Fibroblast of skin of back (primary cell): ENCODE data around the gene MEIS3.
"Not testable (repeated sequence)": the region's sequence is repeated elsewhere in the genome, so short reads cannot be mapped to it uniquely, and the experiment has no call there.

Experiments
- DNase-seq: peaks from one replicate; pipeline ENCODE4 v3.0.0-alpha.2; 2013

Gene MEIS3

DNA sequence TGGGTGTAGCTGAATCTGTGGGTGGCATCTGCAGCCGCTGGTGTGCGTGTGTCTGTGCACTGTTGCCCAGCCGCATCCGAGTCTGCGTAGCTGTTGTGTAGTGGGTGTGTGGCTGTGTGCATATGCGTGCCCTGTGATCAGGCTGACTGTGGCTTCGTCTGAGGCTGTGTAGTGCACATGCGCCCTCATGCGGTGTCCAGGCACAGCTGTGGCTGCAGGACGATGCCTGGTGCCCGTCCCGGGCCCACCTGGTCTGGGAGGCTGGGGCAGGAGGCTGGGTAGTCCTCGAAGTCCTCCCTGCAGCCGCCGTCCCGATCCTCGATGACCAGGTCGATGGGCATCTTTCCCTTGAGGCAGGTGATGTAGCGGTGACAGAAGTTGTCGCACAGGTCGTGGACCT is 4.9 kb downstream of the MEIS3 start:
- DNase-seq, result no peak

DNA sequence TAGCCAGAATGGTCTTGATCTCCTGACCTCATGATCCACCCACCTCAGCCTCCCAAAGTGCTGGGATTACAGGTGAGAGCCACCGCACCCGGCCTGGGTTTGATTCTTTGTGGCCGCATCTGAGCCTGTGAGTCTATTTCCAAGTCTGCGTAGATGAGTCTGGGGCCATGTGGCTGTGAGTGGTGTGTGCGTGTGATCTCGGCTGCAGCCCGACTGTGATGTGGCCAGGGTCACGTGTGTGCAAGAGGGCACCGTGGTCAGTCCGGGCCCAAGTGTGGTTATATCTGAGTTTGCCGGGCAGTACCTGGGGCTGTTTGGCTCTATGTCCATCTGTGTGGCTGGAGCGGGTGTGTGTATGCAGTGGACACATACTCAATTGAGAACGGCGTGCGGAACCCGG is 5.4 kb downstream of the MEIS3 start:
- DNase-seq, result no peak

DNA sequence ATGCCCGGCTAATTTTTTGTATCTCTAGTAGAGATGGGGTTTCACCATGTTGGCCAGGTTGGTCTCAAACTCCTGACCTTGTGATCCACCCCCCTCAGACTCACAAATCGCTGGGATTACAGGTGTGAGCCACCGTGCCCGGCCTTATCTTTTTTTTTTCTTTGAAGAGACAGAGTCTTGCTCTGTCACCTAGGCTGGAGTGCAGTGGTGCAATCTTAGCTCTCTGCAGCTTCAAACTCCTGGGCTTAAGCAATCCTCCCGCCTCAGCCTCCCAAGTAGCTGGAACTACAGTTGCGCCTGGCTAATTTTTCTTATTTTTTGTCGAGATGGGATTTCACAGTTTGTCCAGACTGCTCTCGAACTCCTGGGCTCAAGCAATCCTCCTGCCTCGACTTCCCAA is 7.6 kb downstream of the MEIS3 start:
- DNase-seq, result not testable (repeated sequence)

DNA sequence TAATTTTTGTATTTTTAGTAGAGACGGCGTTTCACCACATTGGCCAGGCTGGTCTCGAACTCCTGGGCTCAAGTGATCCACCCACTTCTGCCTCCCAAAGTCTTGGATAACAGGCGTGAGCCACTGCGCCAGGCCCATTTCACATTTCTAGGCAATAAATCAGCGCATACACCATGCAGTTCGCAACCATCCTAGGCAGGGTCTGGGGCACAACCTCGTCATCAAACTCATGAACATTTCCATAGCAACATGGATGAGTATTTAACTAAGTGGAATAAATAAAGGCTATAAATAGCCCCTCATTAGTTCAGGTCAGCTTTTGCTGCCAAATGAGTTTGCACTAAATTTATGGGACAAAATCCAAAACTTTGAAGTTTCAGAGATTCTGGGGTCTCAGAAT is 8.2 kb downstream of the MEIS3 start:
- no peak for DNase-seq

DNA sequence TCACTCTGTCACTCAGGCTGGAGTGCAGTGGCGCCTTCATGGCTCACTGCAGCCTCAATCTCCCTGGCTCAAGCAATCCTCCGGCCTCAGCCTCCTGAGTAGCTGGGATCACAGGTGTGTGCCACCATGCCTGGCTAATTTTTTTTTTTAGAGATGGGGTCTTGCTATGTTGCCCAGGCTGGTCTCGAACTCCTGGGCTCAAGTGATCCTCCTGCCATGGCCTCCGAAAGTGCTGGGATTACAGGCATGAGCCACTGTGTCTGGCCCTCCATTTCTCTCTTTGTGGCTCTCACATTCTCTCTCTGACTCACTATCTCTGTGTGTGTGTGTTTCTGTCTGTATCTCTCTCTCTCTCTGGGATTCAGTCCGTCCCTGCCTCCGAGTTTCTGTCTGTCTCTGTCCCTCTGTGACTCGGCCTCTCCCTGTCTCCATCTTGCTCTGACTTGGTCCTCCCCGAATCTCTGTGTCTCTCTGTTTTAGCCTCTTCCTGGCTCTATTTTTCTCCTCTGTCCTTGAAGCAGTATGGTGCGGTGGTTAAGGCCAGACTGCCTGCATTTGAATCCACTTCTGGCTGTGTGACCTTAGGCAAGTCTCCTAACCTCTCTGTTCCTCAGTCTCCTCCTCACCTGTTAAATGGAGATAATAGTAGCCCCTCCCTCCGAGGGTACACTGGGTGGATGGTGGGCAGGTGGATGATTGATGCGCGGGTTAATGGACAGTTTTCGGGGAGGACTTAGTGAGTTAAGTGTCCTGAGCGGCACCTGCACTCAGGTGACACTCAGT is 11.0 kb downstream of the MEIS3 start:
- DNase-seq, result no peak

DNA sequence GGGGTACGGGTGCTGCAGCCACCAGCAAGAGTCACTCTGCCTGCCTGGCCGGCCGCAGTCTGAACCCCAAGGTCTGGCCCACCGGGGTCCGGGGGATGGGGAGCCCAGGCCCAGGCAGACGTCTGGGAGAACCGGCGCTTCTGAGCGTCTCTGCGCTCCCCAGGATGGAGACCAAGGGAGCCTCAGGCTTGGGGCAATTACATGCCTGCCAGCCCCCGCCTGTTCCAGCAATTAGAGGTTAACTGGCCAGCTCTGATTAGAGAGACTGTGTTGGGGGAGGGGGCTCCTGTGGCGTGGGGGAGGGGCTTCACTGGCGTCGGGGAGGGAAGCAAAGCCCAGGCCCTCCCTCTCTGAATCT is 11.9 kb downstream of the MEIS3 start:
- DNase-seq, result no peak

DNA sequence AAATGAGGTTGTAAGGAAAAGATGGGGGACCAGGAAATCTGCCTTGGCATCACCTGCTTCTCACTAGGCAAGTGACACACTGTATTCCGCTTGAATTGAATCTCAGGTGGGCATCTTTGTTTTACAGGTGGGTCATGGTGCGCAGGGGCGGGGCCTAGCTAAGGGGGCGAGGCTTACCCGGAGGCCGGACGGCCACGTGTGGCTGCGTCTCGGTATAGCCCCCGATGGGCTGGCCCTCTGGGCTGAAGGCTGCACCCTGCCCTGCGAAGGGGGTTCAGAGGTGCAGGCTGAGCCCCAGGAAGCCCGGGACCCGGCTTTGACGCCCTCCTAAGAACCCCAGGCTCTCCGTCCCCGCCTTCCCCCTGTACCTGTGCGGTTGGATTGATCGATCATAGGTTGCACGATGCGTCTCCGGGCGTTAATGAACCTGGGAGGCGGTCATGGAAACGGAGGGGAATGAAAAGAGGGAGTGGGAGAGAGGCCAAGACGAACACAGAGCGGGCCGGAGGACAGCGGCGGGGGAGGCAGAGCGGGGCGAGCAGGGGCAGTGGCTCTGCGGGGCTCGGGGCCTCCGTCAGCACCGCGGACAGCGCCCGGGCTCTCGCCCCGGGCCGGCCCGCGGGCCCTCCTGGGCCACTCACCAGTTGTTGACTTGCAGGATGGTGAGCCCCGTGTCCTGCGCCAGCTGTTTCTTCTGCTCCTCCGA is 12.5 kb downstream of the MEIS3 start:
- DNase-seq, result no peak

DNA sequence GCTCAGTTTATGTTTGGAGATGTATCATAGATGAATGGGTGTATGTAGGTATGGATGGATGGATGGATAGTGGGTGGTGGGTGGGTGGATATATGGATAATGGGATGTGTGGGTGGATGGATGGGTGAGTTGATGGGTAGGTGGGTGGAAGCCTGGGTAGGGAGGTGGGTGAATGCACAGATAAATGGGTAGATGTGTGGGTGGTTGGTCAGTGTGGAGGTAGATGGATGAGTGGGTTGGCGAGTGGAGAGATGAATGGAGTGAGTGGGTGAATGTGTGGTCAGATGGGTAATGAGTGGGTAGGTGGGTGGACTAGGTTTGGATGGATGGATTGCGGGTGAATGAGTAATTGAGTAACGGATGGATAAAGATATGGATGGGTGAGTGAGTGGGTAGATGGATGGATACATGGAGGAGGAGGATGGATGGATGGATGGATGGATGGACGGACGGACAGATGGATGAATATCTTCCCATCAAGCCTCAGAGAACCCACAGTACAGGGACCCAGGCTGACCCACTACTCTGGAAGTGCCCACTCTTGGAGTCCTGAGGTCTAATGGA is 13.4 kb downstream of the MEIS3 start:
- DNase-seq, result no peak

DNA sequence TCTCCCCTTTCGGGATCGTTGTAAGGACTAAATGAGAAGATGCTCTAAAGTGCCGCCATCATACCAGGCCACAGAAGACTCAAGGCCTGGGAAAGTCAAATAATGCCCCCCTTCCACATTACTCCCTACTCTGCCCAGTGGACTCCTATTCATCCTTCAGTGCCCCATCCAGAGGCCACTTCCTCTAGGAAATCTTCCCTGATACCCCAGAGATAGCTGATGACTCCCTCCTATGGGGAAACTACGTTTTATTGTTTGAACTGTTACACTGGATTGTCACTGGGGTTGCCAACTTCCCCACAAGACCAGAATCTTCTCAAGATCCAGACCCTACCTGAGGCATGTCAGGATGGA is 14.2 kb downstream of the MEIS3 start:
- no peak for DNase-seq

DNA sequence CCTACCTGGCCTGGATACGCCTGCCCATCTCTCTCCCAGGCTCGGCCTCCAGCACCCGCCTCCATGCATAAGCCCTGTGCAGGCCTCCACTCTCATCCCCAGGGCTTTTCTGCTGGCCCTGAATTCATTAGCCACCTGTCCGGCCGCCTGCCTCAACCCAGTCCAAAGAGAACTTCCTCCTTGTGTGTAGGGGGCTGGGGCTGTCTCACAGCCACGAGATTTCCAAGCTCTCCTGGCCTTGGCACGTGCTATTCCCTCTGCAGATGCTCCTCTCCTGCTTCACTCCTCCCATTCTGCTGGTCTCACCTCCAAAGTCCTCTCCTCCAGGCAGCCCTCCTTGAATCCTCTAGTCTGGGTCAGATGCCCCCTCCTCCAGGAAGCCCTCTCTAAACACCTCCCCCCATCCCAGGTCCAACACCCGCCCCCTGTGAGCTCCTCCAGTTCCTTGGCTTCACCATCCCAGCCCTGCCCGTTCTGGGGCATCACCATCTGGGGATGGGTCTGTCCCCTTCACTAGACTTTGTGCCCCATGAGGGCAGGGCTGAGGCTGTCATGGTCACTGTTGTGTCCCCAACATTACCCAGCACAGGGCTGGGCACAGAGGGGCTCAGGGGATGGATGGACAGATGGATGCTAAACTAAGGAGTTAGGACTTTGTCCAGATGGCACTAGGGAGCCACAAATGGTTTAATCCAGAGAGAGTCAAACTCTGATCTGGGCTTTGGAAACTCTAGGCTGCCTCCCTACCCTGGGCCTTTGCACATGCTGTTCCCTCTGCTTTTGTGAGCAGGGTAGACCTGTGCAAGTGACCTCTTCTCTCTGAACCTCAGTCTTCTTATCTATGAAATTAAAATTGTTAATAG is 14.8 kb downstream of the MEIS3 start:
- no peak for DNase-seq

DNA sequence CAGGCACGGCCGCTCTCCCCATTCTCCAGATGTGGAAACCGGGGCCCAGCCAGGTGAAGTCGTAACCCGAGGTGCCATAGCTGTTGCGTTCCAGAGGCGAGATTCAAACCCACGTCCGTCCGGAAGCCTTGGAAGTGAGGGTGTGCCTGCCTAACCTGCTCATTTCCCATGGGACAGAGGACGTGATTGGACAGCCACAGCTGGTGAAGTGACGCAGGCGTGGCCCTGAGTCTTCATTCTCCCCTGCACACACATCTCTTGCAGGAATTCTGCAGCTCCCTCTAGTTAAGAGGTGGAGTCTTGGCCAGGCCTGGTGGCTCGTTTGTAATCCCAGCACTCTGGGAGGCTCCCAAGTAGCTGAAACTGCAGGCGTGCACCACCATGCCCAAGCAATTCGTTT is 16.8 kb downstream of the MEIS3 start:
- no peak for DNase-seq

DNA sequence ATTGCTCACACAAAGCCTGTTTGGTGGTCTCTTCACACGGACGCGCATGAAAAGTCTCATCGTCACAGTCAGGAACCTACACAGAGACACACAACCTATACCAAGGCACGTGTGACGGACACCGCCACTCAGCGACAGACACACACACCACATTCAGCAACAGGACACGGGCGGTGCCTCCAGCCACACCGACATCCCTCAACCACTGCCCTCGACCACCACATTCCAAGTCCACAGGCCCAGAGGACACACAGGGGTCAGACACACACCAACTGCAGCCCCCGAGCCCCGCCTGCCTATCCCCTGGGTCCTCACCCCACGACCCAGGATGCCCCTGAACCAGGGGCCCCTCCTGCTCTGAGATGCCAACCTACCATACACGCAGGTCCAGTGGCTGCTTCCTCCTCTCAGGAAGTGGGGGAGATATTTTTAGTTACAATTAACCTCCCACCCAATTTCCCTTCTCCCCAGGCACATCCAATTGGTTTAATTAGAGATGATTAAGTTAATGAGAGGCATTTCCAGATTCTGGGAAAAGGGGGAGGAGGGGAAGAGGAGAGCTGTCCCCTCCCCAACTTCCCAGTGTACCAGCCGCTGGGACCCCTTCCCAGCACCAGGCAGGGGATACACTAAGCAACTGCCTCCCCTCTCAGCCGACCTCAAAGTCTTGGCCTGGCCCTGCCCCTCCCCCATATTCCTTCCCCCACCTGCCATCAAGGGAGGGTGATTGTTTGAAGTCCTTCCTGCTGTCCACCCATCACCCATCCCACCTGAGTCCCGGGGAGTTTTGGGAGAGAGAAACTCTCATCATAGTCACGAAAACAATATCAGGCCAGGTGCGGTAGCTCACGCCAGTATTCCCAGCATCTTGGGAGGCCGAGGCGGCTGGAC is 20.4 kb downstream of the MEIS3 start:
- no peak for DNase-seq

DNA sequence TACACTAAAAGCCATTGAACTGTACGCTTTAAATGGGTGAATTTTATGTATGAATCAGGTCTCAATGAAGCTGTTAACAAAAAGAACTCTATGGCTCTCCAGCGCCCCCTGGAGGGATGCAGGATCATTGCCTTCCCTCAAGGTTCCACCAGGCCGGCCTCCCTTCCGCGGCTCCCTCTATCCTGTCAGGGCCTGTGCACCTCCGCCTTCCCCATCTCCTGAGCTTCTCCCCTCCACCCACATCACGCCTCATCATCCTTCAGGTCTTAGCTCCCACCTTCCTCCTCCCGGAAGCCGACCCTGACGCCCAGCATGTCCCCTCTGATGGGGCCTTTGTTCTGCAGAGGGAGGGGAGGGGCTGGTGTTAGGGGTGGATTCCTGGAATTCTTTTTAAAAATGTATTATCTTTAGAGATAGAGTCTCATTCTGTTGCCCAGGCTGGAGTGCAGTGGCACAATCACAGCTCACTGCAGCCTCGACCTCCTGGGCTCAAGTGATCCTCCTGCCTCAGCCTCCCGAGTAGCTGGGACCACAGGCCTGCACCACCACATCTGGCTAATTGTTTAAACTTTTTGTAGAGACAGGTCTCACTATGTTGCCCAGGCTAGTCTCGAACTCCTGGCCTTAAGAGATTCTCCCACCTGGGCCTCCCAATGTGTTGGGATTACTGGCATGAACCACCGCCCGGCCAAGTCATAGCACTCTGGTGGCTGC is 27.7 kb downstream of the MEIS3 start:
- peak; percentile 65 for DNase-seq

DNA sequence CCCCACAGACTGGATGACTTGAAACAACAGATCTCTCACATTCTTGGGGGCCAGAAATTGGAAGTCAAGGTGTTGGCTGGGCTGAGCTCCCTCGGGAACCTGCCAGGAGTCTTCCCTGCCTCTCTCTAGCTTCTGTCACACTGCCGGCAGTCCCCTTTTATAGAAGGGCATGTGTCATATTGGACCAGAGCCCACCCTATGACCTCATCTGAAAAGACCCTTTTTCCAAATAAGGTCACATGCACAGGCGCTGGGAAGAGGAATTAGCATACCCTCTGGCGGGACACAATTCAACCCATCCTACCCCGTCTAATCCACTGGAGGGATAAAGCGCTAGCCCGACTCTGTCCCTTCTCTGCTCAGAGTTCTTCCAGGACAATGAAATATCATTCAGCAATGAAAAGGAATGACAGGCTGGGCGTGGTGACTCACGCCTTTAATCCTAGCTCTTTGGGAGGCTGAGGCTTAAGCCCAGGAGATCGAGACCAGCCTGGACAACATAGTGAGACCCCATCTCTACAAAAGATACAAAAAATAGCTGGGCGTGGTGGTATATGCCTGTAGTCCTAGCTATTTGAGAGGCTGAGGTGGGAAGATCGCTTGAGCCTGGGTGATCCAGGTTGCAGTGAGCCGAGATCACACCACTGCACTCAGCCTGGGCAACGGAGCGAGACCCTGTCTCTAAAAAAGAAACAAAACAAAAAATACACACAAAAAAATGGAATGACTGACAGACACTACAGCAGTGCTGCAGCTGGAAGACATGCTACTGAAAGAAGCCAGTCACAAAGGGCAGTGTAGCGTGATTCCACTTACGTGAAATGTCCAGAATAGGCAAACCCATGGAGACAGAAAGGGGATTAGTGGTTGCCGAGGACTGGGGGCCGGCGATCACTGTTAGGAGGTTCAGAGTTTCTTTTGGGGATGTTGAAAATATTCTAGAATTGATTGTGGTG is 28.5 kb downstream of the MEIS3 start:
- peak; percentile 18 for DNase-seq

DNA sequence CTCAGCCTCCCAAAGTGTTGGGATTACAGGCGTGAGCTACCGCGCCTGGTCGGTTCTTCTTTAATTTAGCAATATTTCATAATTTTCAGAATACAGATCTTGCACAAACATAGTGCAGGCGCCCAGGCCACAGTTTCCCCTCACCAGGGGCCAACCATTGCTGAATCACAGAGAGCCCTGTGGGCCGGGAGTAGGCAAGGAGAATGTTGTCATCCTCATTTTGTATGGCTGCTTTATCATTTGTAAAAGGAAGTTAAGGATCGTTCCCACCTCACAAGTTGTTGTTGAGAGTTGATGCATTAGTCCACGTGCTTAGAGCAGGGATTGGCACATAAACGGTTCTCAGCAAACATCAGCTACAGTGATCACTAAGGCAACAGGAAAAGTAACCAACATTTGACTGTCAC is 30.2 kb downstream of the MEIS3 start:
- DNase-seq, result no peak

DNA sequence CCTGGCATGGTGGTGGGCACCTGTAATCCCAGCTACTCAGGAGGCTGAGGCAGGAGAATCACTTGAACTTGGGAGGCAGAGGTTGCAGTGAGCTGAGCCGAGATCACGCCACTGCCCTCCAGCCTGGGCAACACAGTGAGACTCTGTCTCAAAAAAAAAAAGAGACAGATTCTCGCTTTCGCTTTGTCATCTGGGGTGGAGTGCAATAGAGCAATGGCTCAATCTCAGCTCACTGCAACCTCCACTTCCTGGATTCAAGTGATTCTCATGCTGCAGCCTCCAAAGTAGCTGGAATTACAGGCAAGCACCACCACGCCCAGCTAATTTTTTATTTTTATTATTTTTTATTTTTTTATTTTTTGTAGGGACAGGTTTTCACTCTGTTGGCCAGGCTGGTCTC is 30.6 kb downstream of the MEIS3 start:
- DNase-seq, result not testable (repeated sequence)

DNA sequence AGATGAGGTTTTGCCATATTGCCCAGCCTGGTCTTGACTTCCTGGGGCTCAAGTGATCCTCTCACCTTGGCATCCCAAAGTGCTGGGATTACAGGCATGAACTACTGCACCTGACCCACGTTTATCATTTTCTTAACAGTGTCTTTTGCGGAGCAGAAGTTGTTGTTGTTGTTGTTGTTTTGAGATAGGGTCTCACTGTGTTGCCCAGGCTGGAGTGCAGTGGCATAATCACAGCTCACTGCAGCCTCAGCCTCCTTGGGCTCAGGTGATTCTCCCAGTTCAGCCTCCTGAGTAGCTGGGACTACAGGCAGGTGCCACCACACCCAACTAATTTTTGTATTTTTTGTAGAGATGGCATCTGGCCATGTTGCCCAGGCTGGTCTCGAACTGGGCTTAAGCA is 31.7 kb downstream of the MEIS3 start:
- DNase-seq, result not testable (repeated sequence)

DNA sequence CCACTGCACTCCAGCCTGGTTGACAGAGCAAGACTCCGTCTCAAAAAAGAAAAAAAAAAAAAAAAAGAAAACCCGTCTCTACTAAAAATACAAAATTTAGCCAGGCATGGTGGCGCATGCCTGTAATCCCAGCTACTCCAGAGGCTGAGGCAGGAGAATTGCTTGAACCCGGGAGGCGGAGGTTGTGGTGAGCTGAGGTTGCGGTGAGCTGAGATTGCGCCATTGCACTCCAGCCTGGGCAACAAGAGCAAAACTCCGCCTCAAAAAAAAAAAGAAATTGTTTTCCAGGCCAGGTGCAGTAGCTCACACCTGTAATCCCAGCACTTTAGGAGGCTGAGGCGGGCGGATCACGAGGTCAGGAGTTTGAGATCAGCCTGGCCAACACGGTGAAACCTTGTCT is 32.7 kb downstream of the MEIS3 start:
- not testable (repeated sequence) for DNase-seq

DNA sequence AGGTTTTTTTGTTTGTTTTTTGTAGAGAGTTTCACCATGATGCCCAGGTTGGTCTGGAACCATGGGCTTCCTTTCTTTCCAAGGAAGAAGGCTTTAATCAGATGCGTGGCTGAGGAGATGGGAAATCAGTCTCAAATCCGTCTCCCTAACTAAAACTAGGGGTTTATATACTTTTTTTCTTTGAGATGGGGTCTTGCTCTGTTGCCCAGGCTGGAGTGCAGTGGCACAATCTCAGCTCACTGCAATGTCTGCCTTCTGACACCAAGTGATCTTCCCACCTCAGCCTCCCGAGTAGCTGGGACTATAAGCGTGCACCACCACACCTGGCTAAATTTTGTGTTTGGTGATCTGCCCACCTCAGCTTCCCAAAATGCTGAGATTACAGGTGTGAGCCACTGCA is 34.8 kb downstream of the MEIS3 start:
- DNase-seq, result not testable (repeated sequence)

DNA sequence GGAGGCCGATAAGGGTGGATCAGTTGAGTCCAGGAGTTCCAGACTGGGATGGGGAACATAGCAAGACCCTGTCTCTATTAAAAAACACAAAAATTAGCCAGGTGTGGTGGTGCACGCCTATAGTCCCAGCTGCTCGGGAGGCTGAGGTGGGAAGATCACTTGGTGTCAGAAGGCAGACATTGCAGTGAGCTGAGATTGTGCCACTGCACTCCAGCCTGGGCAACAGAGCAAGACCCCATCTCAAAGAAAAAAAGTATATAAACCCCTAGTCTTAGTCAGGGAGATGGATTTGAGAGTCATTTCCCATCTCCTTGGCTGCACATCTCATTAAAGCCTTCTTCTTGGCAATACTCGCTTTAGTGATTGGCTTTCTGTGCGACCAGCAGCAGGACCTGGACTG is 35.4 kb downstream of the MEIS3 start:
- DNase-seq, result not testable (repeated sequence)
